HG03558 (cell line): ENCODE measurements around the gene EHMT1.
"Not testable (repeated sequence)": the region's sequence is repeated elsewhere in the genome, so short reads cannot be mapped to it uniquely, and the experiment has no call there.

Experiments
- ATAC-seq: cut with Tn5 transposase; IDR thresholded peaks from one replicate; pipeline ENCODE4 v1.9.1; 2021; ENCODE audit warnings: moderate number of reproducible peaks; ENCODE audit not compliant: unreplicated experiment; ENCODE audit errors: extremely low read depth

The EHMT1 gene

DNA sequence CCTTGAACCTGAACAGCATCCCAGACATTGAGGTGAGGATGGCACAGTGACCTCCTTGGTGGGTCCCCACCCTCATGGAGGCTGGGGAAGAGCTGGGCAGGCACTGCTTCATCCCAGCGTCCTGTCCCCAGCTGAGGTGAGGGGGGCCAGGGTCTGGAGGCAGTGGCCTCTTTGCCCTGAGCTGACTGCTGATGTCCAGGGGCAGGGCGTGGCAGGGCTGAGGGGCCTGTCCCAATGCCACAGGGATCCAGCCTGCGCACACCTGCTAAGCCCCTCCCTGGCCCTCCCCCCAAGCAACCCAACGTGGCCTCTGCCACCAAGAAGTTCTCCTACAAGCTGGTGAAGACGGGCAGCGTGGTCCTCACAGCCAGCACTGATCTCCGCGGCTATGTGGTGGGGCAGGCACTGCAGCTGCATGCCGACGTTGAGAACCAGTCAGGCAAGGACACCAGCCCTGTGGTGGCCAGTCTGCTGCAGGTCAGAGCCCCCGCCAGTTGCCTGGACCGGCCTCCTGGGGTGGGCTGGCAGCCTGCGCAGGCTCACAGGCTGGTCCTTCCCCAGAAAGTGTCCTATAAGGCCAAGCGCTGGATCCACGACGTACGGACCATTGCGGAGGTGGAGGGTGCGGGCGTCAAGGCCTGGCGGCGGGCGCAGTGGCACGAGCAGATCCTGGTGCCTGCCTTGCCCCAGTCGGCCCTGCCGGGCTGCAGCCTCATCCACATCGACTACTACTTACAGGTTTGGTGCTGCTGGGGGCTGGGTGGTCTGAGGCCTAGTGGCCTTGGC is 4.9 kb upstream of the EHMT1 start:
- no peak for ATAC-seq

DNA sequence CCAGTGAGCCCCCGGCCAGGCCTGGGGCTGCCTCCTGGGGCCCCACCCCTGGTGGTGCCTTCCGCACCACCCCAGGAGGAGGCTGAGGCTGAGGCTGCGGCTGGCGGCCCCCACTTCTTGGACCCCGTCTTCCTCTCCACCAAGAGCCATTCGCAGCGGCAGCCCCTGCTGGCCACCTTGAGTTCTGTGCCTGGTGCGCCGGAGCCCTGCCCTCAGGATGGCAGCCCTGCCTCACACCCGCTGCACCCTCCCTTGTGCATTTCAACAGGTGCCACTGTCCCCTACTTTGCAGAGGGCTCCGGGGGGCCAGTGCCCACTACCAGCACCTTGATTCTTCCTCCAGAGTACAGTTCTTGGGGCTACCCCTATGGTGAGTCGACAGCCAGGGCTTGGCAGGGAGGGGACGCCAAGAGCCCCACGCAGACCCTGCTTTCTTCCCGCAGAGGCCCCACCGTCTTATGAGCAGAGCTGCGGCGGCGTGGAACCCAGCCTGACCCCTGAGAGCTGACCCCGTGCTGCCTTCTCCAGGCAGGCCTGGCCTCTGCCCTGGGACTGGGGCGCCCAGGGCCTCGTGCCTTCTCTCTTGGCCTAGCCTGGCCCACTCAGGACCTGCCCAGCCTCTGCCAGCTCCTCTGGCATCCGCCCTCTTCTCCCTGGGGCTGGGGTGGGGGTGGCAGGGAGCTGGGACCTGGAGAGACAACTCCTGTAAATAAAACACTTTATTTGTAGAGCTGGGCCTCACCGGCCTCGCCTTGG is 4.0 kb upstream of the EHMT1 start:
- ATAC-seq: no peak

DNA sequence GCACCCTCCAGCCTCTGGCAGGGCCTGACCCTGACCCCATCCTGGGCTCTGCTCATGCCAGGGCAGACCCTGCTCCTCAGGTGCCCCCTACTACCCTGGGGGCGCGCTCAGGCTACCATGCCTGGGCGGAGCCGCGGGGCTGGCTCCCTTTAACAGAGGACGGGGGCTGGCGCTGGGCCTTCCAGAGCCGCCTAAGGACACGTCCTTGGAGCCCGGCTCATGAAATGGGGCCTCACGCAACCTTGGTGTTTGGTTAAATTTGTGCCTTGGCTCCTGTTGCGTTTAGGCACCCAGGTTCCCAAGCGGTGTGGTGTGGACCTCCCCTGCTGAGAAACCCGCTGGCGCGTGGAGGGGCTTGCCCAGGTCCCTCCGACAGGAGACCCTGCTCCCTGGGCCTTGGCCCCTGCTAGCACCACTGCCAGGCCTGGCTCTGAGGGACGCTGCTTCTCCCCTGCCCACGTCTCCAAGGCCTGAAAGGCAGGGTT is 3.4 kb upstream of the EHMT1 start:
- ATAC-seq: no peak

DNA sequence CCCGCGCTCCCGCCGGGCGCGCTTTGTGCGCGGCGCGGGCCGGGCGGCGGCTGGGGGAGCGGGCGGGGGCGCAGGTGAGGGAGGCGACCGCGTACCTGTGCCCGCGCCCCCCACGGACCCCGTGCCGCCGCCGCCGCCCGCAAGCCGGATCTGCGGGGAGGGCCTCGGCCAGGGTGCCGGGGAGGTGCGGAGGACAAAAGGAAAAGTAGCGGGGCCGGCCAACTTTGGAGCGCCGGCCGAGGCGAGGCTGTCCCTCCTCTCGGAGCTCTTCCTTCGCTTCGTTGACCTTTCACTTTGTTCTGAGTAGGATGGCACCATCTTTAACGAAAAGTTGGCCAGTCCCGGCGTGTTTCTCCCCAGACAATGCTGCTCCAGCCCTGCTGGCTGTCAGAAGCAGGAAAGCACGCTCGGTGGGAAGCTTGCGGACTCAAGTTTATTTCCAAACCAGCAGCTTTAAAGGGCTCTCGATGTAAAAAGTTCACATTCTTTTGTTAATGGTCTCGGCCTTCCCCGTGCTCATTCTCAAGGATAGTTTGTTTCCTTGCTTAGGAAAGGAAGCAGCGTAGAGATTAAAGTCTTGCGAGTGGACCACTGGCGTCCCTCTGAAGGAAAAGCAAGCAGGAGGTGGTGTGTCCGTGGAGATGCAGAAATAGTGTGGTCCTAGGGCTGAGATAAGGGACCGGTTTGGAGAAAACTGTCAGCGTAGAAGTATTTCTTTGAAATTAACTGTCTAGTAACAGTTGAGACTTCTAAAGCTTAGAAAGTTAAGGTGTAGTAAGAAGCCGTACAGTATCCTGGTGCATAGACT is 639 bp downstream of the EHMT1 start:
- ATAC-seq: no peak

DNA sequence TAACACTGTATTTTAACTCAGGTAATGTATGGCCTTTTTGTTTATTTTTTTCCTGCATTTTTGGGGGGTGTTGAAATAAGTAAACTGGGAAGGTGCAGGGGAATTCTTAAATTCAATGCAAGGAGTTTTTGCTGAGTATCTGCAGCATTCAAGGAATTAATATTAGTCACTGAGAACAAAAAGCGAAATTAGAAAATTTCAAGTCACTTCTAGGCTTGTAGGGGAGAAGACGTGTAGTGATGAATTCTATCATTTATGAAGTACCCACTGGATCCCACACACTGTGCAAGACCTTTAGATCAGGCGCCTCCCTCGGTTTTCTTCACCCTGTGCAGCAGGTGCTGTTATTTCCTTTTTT is 1.2 kb downstream of the EHMT1 start:
- ATAC-seq: no peak

DNA sequence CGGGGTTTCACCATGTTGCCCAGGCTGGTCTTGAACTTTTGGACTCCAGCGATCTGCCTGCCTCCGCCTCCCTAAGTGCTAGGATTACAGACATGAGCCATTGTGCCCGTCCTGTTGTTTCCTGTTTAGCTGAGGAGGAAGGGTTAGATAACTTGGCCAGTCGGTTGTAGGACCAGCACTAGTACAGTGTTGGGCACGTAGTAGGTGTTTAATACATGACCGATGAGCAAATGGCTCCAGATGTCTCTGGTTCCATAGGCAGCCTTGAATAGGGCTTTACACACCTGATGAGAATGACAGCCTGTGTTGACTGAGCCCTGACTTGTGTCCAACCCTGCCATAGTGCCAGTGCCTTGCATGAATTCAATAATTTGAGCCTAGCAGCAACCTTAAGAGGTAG is 1.8 kb downstream of the EHMT1 start:
- ATAC-seq: no peak

DNA sequence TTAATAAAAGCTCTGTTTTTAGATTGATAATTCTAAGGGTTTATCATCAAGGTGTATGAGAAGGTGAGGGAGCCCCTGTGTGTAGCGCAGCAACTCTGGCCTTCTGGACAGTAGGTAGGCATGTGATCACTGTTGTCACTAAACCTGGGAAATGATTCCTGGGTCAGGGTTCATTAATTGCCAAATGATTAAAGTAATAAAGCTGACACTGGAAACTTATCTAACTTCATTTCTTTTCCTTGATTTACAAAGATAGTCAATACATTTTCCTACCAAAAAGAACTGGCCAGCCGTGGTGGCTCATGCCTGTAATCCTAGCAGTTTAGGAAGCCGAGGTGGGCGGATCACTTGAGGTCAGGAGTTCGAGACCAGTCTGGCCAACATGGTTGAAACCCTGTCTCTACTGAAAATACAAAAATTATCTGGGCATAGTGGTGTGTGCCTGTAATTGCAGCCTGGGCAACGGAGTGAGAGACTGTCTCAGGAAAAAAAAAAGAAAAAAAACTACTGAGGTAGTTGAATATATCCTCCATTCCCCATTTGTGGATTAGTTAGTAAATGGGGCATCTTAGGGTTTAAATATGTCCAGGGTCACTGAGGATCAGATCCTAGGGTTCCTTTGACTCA is 2.4 kb downstream of the EHMT1 start:
- no peak for ATAC-seq

DNA sequence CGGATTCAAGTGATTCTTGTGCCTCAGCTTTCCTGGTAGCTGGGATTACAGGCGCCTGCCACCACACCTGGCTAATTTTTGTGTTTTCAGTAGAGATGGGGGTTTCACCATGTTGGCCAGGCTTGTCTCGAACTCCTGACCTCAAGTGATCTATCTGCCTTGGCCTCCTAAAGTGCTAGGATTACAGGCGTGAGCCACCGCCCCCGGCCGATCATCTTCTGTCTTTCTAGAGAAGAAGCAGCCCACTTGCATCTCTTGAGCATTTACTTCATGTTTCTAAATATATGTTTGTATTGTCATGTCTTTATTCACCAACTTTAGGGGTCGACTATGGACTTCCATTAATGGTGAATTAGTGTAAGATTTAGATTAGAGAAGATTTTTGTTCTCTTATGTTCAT is 3.4 kb downstream of the EHMT1 start:
- ATAC-seq: not testable (repeated sequence)

DNA sequence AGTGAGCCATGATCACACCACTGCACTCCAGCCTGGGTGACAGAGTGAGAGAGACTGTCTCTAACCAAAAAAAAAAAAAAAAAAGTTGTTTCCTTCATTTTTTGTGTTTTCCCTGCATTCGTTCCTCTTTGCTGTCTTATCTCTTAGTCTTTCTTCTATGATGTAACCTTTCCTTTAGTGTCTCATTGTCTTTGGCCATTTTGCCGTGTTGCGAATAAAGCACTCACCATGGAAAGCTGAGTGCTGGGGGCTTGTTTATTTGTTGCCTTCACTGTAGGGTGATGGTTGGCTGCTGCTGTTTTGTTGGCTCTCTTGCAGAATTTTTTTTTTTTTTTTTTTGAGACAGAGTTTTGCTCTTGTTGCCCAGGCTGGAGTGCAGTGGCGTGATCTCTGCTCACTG is 7.7 kb downstream of the EHMT1 start:
- no peak for ATAC-seq

DNA sequence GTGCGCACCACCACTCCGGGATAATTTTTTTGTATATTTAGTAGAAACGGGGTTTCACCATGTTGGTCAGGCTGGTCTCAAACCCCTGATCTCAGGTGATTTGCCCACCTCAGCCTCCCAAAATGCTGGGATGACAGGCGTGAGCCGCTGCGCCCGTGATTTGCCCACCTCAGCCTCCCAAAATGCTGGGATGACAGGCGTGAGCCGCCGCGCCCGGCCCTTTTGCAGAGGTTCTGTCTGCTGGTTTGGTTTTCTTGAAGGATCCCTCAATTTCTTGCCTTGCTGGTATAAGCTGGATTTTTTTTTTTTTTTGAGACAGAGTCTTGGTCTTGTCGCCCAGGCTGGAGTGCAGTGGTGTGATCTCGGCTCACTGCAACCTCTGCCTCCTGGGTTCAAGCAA is 8.6 kb downstream of the EHMT1 start:
- ATAC-seq: not testable (repeated sequence)

DNA sequence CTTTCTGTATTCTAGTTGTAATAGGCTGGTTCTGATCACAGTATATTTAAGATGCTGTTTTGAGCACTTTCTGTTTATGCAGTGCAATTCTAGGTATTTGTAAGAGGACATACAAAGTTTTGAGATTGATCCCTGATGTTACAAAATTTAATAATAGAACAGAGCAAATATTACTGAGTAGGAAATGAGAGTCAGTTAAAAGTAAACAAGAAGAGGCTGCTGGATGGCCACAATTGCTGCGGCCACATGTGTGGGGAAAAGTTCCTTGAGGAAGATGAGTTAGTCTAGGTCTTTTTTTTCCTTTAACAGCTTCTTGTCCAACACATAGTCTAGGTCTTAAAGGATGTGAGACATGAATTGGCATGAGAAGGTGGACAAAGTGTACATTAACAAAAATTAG is 11.3 kb downstream of the EHMT1 start:
- no peak for ATAC-seq

DNA sequence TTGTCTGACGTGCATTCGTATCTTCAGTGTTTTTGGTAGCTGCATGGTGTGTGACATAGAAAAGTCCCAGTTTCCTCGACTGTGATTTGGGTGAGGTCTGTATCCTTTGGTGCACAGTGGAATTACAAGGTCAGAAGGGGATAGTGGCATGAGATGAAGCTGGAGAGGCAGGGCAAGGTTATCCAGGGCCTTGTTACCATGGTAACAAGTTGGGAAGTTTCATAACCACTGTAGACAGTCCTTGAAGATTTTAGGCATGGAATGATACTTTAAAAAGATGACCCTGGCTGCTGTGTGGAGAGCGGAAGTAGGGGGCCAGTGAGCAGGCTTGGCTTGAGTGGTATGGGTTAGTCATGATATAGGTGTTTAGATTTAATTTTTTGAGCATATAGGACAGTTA is 11.9 kb downstream of the EHMT1 start:
- ATAC-seq: no peak

DNA sequence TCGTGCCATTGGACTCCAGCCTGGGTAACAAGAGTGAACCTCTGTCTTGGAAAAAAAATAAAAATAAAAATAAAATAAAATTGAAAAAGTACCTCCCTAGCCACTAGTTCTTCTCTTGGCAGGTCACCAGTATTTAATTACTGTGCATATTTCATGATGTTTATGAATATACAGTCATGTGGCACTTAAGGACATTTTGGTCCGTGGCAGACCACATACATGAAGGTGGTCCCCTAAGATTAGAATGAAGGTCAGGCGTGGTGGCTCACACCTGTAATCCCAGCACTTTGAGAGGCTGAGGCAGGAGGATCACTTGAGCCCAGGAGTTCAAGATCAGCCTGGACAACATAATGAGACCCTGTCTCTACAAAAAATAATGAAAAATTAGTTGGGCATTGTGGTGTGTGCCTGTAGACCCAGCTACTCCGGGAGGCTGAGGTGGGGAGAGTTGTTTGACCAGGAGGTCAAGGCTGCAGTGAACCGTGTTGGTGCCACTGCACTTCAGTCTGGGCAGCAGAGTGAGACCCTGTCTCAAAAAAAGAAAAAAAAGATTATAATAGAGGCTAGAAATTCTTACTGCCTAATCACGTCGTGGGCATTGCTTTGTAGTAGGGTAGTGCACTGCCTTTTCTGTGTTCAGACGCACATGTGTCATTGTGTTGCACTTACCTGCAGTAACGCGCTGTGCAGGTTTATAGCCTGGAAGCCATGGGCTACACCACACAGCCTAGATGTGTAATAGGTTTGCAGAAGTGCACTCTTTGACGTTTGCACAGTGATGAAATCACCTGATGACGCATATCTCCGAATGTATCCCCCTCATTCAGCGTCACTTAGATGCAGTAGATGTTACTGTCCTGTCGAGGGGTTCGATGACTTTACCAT is 12.8 kb downstream of the EHMT1 start:
- ATAC-seq: no peak

DNA sequence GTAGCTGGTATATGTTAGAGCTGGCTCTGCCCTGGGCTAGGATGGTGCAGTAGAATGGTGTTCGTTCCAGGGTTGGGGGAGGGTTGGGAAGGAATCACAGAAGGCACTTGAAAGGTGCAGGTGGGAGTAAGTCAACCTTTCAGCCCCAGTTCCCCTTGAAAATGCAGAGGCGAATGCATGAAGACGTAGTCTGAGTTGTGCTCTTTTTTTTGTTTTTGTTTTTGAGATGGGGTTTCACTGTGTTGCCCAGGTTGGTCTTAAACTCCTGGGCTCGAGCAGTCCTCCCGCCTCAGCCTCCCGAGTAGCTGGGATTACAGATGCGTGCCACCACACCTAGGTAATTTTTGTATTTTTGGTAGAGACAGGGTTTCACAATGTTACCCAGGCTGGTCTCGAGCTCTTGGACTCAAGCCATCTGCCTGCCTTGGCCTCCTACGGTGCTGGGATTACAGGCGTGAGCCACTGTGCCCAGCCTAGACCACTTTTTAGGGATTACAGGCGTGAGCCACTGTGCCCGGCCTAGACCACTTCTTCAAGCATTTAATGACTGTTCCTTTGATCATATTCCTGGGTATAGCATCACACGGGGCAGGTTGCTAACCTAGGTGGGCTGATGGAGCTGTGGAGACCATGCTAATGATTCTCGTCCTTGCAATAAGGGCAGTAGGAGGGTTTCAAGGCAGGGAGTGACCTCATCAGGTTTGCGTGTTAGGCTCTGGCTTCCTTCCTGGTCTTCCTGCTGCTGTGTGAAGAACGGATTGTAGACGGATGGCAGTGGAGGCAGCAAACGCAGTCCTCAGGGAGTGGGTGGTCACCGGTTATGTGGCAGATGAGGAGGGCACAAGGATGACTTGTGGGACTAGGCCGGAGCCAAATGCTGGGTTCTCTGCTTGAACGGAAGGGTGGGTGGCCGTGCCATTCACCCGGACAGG is 13.7 kb downstream of the EHMT1 start:
- no peak for ATAC-seq

DNA sequence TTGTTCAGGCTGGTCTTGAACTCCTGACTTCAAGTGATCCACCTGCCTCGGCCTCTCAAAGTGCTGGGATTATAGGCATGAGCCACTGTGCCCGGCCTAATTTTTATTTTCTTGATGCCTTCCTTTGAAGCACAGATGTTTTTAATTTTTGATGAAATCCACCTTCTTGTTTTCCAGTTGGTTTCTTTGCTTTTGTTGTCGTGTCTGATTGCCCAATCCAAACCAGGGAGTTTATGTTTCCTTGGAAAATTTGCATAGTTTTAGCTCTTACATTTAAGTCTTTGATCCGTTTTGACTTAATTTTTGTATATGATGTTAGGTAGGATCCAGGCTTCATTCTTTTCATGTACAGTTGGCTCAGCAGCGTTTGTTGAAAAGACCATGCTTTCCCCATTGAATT is 15.2 kb downstream of the EHMT1 start:
- no peak for ATAC-seq

DNA sequence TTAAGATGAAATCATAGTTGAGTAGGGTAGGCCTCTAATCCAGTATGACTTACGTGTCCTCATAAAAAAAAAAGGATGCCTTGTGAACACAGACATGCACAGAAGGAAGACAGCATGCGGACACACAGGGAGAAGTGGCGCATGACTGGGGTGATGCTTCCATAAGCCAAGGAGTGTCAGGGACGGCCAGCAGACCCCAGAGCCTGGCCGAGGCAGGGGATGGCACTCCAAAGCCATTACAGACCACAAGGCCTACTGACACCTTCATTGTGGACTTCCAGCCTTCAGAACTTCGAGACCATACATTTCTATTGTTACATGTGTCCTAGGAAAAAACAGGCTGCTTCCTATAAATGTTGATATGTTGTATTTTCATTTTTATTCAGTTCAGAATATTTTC is 19.9 kb downstream of the EHMT1 start:
- no peak for ATAC-seq

DNA sequence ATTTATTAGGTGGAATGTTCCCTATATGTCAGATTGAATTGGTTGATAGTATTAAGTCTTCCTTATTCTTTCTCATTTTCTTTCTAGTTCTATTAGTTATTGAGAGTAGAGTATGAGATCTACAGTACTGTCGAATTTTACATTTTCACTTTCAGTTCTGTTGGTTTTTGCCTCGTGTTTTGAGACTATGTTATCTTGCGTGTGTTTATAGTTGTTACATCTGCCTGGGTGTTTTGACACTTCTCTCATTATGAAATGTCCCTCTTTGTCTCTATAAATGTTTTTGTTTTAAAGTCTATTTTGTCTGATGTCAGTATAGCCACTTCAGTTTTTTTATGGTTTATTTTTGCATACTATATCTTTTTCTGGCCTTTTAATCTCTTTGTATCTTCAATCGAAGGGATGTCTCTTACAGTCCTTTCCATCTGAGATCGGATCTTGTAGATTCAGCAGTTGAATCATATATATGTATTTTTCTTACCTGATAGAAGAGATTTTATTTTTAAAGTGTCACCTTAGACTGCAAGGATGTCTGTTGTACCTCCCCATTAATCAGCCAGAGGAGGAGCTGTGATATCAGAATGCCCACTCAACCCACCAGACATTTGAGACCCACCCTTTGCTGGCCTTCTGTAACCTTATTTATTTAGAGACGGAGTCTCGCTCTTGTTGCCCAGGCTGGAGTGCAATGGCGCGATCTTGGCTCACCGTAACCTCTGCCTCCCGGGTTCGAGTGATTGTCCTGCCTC is 20.7 kb downstream of the EHMT1 start:
- ATAC-seq: no peak

DNA sequence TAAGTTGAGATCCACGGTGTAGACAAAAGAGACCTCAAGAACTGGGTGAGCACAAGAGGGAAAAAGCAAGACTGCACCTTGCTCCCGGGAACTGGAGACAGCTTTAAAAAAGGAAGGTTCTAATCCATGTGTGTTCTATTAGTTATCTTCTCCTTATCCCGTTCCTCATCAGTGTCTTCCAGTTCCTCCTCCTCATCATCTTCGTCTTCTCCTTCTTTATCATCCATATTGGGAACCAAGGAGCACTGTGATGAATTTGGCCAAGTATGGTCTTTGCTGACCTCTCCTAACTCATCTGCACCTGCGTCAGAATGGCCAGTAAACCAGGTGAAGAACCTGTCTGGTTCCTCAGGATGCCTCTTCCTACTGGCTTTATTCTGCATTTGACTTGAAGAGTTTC is 22.1 kb downstream of the EHMT1 start:
- ATAC-seq: no peak
